Measurements from ENCODE around the gene UNC45B.
A peak's percentile ranks its signal among the peaks of the same experiment; 100 is the strongest.

Gene UNC45B

GRCh38 chr17:35121315-35121714 lies 26.3 kb upstream of the UNC45B start, which contains the start of gene FNDC8:
Gene FNDC8, plus strand, starts transcription at chr17:35121615. Its CDS starts 79 bp downstream, at chr17:35121694.
- H3K9me3 ChIP-seq (ENCODE audit: control insufficient read depth in 2 of 2, low read length in 2 of 2), result no peaks in the 10 kb centered on the region
- H3K4me3 ChIP-seq (ENCODE audit: low read length in 2 of 2), result no peak within 1 kb of the TSS
- H3K27me3 ChIP-seq (ENCODE audit: control insufficient read depth in 1 of 2, insufficient read depth in 2 of 2, low read length in 2 of 2), result no peaks in the 10 kb centered on the region
- H3K4me1 ChIP-seq (ENCODE audit: control insufficient read depth, insufficient read depth, low read length), result peaks cover 21% of the 10 kb centered on the region
- peak within 1 kb of the TSS in 1 of 2 donors; percentile 13 for H3K9ac ChIP-seq (ENCODE audit: low read length in 2 of 2)
- H3K27ac ChIP-seq (ENCODE audit: low read length), result no peak within 1 kb of the TSS
- H3K36me3 ChIP-seq (ENCODE audit: control insufficient read depth in 2 of 2, insufficient read depth in 2 of 2, low read length in 2 of 2), result no peaks in the 10 kb centered on the region

GRCh38 chr17:35127751-35128514 lies 19.7 kb upstream of the UNC45B start:
- Histone ChIP-seq H3K9ac (ENCODE audit: low read length in 2 of 2) (no peak overlapping the region), H3K4me1 (ENCODE audit: control insufficient read depth, insufficient read depth, low read length) (peaks cover 10% of the 10 kb centered on the region), H3K36me3 (ENCODE audit: control insufficient read depth in 2 of 2, insufficient read depth in 2 of 2, low read length in 2 of 2) (peaks cover 7 to 16% of the 10 kb centered on the region in 2 donors), H3K4me3 (ENCODE audit: low read length in 2 of 2) (no peak overlapping the region), H3K27me3 (ENCODE audit: control insufficient read depth in 1 of 2, insufficient read depth in 2 of 2, low read length in 2 of 2) (no peaks in the 10 kb centered on the region), H3K9me3 (ENCODE audit: control insufficient read depth in 2 of 2, low read length in 2 of 2) (no peaks in the 10 kb centered on the region), H3K27ac (ENCODE audit: low read length) (no peak overlapping the region)

- peaks cover 18 to 30% of the 10 kb centered on the region in 2 donors for H3K36me3 ChIP-seq (ENCODE audit: control insufficient read depth in 2 of 2, insufficient read depth in 2 of 2, low read length in 2 of 2)
- no peak overlapping the region for H3K27ac ChIP-seq (ENCODE audit: low read length)
- peaks cover 10% of the 10 kb centered on the region for H3K4me1 ChIP-seq (ENCODE audit: control insufficient read depth, insufficient read depth, low read length)
- no peak overlapping the region for H3K4me3 ChIP-seq (ENCODE audit: low read length in 2 of 2)
- no peaks in the 10 kb centered on the region for H3K27me3 ChIP-seq (ENCODE audit: control insufficient read depth in 1 of 2, insufficient read depth in 2 of 2, low read length in 2 of 2)
- H3K9me3 ChIP-seq (ENCODE audit: control insufficient read depth in 2 of 2, low read length in 2 of 2), result no peaks in the 10 kb centered on the region
- no peak overlapping the region for H3K9ac ChIP-seq (ENCODE audit: low read length in 2 of 2)
These were observed 18.3 kb upstream of the UNC45B start for GRCh38 chr17:35129154-35129972.

GRCh38 chr17:35129973-35130351 lies 17.7 kb upstream of the UNC45B start:
- peaks cover 21 to 35% of the 10 kb centered on the region in 2 donors for H3K36me3 ChIP-seq (ENCODE audit: control insufficient read depth in 2 of 2, insufficient read depth in 2 of 2, low read length in 2 of 2)
- H3K9me3 ChIP-seq (ENCODE audit: control insufficient read depth in 2 of 2, low read length in 2 of 2), result no peaks in the 10 kb centered on the region
- H3K4me1 ChIP-seq (ENCODE audit: control insufficient read depth, insufficient read depth, low read length), result peaks cover 10% of the 10 kb centered on the region
- no peak overlapping the region for H3K9ac ChIP-seq (ENCODE audit: low read length in 2 of 2)
- no peaks in the 10 kb centered on the region for H3K27me3 ChIP-seq (ENCODE audit: control insufficient read depth in 1 of 2, insufficient read depth in 2 of 2, low read length in 2 of 2)
- H3K4me3 ChIP-seq (ENCODE audit: low read length in 2 of 2), result no peak overlapping the region
- no peak overlapping the region for H3K27ac ChIP-seq (ENCODE audit: low read length)

- Histone ChIP-seq H3K27ac (ENCODE audit: low read length) (no peak overlapping the region), H3K36me3 (ENCODE audit: control insufficient read depth in 2 of 2, insufficient read depth in 2 of 2, low read length in 2 of 2) (peaks cover 25 to 39% of the 10 kb centered on the region in 2 donors)
These were observed 17.2 kb upstream of the UNC45B start for GRCh38 chr17:35130392-35130791.

GRCh38 chr17:35132099-35132498 lies 15.5 kb upstream of the UNC45B start:
- H3K27me3 ChIP-seq (ENCODE audit: control insufficient read depth in 1 of 2, insufficient read depth in 2 of 2, low read length in 2 of 2), result no peaks in the 10 kb centered on the region
- no peak overlapping the region for H3K27ac ChIP-seq (ENCODE audit: low read length)
- no peak overlapping the region for H3K4me3 ChIP-seq (ENCODE audit: low read length in 2 of 2)
- H3K4me1 ChIP-seq (ENCODE audit: control insufficient read depth, insufficient read depth, low read length), result peaks cover 10% of the 10 kb centered on the region
- peaks cover 35 to 51% of the 10 kb centered on the region in 2 donors for H3K36me3 ChIP-seq (ENCODE audit: control insufficient read depth in 2 of 2, insufficient read depth in 2 of 2, low read length in 2 of 2)
- H3K9ac ChIP-seq (ENCODE audit: low read length in 2 of 2), result no peak overlapping the region
- no peaks in the 10 kb centered on the region for H3K9me3 ChIP-seq (ENCODE audit: control insufficient read depth in 2 of 2, low read length in 2 of 2)

More at GRCh38 chr17:35130392-35130791, 17.2 kb upstream of the UNC45B start:
- Histone ChIP-seq H3K4me1 (ENCODE audit: control insufficient read depth, insufficient read depth, low read length) (peaks cover 10% of the 10 kb centered on the region), H3K27me3 (ENCODE audit: control insufficient read depth in 1 of 2, insufficient read depth in 2 of 2, low read length in 2 of 2) (no peaks in the 10 kb centered on the region), H3K4me3 (ENCODE audit: low read length in 2 of 2) (no peak overlapping the region), H3K9me3 (ENCODE audit: control insufficient read depth in 2 of 2, low read length in 2 of 2) (no peaks in the 10 kb centered on the region), H3K9ac (ENCODE audit: low read length in 2 of 2) (no peak overlapping the region)

GRCh38 chr17:35132816-35133550 lies 14.6 kb upstream of the UNC45B start:
- Histone ChIP-seq H3K36me3 (ENCODE audit: control insufficient read depth in 2 of 2, insufficient read depth in 2 of 2, low read length in 2 of 2) (peaks cover 42 to 59% of the 10 kb centered on the region in 2 donors), H3K27ac (ENCODE audit: low read length) (no peak overlapping the region), H3K4me1 (ENCODE audit: control insufficient read depth, insufficient read depth, low read length) (peaks cover 6% of the 10 kb centered on the region), H3K27me3 (ENCODE audit: control insufficient read depth in 1 of 2, insufficient read depth in 2 of 2, low read length in 2 of 2) (no peaks in the 10 kb centered on the region), H3K9ac (ENCODE audit: low read length in 2 of 2) (no peak overlapping the region), H3K4me3 (ENCODE audit: low read length in 2 of 2) (no peak overlapping the region), H3K9me3 (ENCODE audit: control insufficient read depth in 2 of 2, low read length in 2 of 2) (no peaks in the 10 kb centered on the region)

- H3K27ac ChIP-seq (ENCODE audit: low read length), result no peak overlapping the region
- H3K4me3 ChIP-seq (ENCODE audit: low read length in 2 of 2), result no peak overlapping the region
- H3K4me1 ChIP-seq (ENCODE audit: control insufficient read depth, insufficient read depth, low read length), result no peaks in the 10 kb centered on the region
- H3K9ac ChIP-seq (ENCODE audit: low read length in 2 of 2), result no peak overlapping the region
- H3K9me3 ChIP-seq (ENCODE audit: control insufficient read depth in 2 of 2, low read length in 2 of 2), result no peaks in the 10 kb centered on the region
- peaks cover 47 to 70% of the 10 kb centered on the region in 2 donors for H3K36me3 ChIP-seq (ENCODE audit: control insufficient read depth in 2 of 2, insufficient read depth in 2 of 2, low read length in 2 of 2)
- H3K27me3 ChIP-seq (ENCODE audit: control insufficient read depth in 1 of 2, insufficient read depth in 2 of 2, low read length in 2 of 2), result no peaks in the 10 kb centered on the region
These were observed 12.3 kb upstream of the UNC45B start for GRCh38 chr17:35135322-35135721.

GRCh38 chr17:35138218-35138617 lies 9.4 kb upstream of the UNC45B start:
- Histone ChIP-seq H3K9me3 (ENCODE audit: control insufficient read depth in 2 of 2, low read length in 2 of 2) (no peaks in the 10 kb centered on the region), H3K36me3 (ENCODE audit: control insufficient read depth in 2 of 2, insufficient read depth in 2 of 2, low read length in 2 of 2) (peaks cover 37 to 51% of the 10 kb centered on the region in 2 donors), H3K9ac (ENCODE audit: low read length in 2 of 2) (no peak overlapping the region), H3K4me3 (ENCODE audit: low read length in 2 of 2) (no peak overlapping the region), H3K4me1 (ENCODE audit: control insufficient read depth, insufficient read depth, low read length) (peaks cover 9% of the 10 kb centered on the region), H3K27me3 (ENCODE audit: control insufficient read depth in 1 of 2, insufficient read depth in 2 of 2, low read length in 2 of 2) (no peaks in the 10 kb centered on the region), H3K27ac (ENCODE audit: low read length) (no peak overlapping the region)

GRCh38 chr17:35141681-35142466 lies 5.7 kb upstream of the UNC45B start, which contains the start of gene NLE1:
Gene NLE1, minus strand, starts transcription at chr17:35142303. Its CDS starts 28 bp downstream, at chr17:35142275.
- H3K9ac ChIP-seq (ENCODE audit: low read length in 2 of 2), result peak within 1 kb of the TSS; percentile 75 to 76
- H3K36me3 ChIP-seq (ENCODE audit: control insufficient read depth in 2 of 2, insufficient read depth in 2 of 2, low read length in 2 of 2), result peaks cover 14 to 21% of the 10 kb centered on the region in 2 donors
- H3K27me3 ChIP-seq (ENCODE audit: control insufficient read depth in 1 of 2, insufficient read depth in 2 of 2, low read length in 2 of 2), result no peaks in the 10 kb centered on the region
- H3K4me1 ChIP-seq (ENCODE audit: control insufficient read depth, insufficient read depth, low read length), result peaks cover 9% of the 10 kb centered on the region
- peak within 1 kb of the TSS; percentile 85 to 96 for H3K4me3 ChIP-seq (ENCODE audit: low read length in 2 of 2)
- H3K9me3 ChIP-seq (ENCODE audit: control insufficient read depth in 2 of 2, low read length in 2 of 2), result no peaks in the 10 kb centered on the region
- peak within 1 kb of the TSS; percentile 11 for H3K27ac ChIP-seq (ENCODE audit: low read length)
